Peyer's patch (tissue), 4 donors: ENCODE results near the gene EFNA5.

Experiments
- CTCF ChIP-seq, 6 experiments: fragments of 450-650 bp in 4 of 6; fragments of 200-600 bp in 2 of 6; sonication (generic) in 1 of 6; IDR thresholded peaks; one replicate each; pipeline ENCODE4 v1.5.1; 2017 to 2019; ENCODE audit warnings: antibody characterized with exemption in 6 of 6, mild to moderate bottlenecking in 3 of 6, moderate library complexity in 1 of 6
- POLR2A ChIP-seq, 2 donors: fragments of 450-650 bp; IDR thresholded peaks; one replicate each; pipeline ENCODE4 v1.5.1; 2017; ENCODE audit warnings: antibody characterized with exemption in 2 of 2, mild to moderate bottlenecking in 2 of 2, moderate library complexity in 2 of 2

- TF ChIP-seq POLR2A (IDR thresholded peaks at IDR 0.05): no peak
- TF ChIP-seq CTCF (IDR thresholded peaks at IDR 0.05): no peak
These were observed 329.2 kb downstream of the EFNA5 start for GRCh38 chr5:107341376-107342084.
